NCI-H748 treated with DMSO at 0.1 percent for 48 hours (cell line): Measurements from ENCODE around the gene LUC7L.

ENCODE experiments used
- DNase-seq: peaks from one replicate; lab custom pipeline; 2025; lab: John Stamatoyannopoulos, UW

LUC7L gene

DNA sequence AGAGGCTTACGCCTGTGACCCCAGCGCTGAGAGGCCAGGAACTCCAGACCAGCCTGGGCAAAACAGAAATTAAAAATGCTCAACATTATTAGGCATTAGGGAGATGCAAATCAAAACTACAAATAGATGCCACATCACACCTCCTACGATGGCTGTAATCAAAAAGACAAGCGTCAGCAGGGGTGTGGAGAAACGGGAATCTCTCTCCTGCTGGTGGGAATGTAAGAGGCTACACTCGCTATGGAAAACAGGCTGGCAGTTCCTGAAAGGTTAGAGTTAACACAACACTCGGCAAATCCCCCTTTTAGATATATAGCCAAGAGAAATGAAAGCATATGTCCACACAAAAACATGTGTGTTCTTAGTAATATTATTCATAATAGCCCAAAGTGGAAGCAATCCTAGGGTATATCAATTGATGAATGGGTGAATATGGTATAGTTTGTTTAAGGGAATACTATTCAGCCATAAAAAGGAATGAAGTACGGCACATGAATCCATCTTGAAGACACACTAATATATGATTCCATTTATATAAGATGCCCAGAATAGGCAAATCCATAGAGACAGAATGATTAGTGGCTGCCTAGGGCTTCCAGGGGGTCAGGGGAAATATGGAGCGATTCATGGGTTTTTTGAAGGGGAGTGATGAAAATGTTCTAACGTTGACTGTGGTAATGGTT is 88.9 kb downstream of the LUC7L start:
- DNase-seq = no peak
